Central memory CD4-positive, alpha-beta T cell (primary cell): ENCODE measurements around the gene LRP2.

Source experiments
- DNase-seq: peaks from one replicate; pipeline ENCODE4 v3.0.0; 2022

LRP2 gene

DNA sequence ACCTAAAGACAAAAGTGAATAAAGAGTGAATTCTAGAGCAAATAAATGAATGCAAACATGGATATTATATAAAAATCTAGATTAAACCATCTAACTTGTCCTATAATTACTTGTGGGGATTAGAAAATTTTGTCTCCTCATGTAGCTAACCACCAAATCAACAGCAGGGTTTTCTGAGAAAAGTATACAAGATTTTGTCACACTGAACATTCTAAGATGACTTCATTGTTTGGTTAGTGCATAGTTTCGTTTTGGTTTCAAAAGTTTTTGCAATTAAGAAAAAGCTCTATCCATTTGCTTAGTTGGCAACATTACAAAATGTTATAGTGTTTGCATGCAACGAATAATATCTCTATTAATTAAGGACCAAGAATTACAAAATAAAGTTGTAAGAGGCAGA is 125.0 kb downstream of the LRP2 start:
- no peak for DNase-seq

DNA sequence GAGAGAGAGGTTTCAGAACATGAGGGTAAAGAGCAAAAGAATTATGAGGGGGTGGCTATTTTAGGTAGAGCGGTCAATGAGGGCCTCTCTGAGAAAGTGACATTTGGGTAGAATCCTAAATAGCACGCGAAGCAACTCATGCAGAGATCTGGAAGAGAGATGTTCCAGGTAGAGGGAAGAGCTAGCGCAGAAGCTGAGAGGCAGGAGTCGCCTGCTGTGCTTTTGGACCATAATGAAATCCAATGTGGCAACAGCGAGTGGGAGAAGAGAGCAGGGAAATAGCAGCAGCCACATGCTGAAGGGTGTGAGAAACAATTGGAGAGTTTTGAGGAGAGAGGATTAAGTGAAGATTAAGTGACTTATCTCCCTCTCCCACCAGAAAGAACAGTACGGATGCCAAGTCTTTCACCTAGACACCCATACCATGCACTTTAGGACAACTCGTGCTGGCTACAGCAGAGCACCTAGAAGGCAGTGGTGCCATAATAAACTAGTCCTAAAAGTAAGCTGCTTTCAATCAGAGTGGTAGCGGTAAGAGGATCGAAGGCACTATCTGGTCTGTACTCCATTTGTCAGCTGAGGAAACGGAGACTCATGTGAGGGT is 129.7 kb downstream of the LRP2 start:
- DNase-seq = no peak

DNA sequence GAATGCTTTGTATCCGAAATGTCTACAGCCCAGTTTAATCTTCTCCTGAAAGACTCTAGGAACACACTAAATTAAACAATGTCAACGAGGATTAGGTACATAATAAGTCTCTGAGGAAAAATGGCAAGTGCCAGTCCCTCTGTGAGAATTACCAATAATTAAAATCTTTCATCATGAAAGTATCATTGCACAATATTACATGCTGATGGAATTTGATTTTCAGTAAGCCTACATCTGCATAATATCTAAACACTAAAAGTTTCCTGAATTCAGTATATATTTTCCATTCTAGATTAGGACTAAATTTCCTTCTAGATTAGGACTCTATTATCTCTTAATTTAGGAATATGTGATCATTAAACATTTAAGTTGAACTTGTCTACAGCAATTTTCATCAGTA is 132.1 kb downstream of the LRP2 start:
- DNase-seq = no peak

DNA sequence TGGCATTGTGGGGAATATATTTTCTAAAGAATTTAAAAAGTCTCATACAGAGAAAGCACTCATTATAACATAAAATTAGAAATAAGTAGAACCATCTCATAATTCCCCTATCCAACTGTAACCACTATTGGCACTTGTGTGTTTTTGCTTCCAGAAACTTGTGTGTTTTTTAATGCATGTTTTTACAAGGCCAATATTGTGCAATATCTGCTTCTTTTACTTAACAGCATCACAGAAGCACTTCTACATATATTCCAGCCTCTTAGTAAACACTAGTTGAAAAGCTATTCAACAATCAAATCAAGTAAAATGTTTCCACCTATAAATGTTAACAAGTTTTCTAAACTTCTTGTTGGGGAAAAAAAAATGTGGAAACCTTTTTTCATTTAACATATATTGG is 132.7 kb downstream of the LRP2 start:
- DNase-seq = no peak

DNA sequence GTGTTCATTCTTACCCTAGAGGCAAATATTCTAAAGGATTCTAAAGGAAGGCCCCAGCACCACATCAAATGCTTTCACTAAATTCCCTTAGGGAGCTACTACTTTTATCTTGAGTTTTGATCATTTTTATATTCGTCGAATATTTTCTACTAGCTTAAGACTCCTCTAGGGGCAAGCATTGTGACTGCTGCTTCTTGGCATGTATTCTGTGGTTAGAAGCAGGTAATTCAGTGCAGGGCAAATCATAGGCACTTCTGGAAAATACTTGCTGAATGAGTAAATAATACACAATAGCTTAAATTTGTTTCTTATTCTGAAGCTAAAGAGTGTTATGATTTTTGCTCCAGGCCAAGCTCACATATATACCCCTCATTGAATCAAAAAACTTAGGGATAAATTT is 136.4 kb downstream of the LRP2 start:
- DNase-seq = no peak

DNA sequence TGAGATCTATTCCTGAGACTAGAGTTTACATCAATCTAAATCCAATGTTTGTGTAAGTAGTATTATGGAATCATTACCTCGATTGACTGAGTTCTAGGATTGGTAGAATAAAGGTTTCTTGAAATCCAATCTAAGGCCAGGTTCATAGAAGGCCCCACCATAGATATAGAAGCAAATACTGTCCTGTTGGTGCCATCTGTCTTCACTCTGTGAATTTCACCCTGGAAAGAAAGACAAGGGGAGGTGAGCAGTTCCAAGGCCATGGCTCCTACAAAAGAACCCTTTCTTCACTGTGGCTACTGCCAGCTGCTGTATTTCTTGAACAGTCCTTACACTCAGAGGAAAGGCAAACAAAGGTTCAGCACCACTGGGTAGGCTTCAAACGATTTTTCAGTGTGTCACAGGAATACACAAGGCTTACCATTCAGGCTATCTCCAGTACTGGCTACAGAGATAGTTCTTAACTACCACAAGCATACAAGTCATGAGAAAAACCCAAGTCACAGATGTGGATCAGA is 137.0 kb downstream of the LRP2 start:
- no peak for DNase-seq

DNA sequence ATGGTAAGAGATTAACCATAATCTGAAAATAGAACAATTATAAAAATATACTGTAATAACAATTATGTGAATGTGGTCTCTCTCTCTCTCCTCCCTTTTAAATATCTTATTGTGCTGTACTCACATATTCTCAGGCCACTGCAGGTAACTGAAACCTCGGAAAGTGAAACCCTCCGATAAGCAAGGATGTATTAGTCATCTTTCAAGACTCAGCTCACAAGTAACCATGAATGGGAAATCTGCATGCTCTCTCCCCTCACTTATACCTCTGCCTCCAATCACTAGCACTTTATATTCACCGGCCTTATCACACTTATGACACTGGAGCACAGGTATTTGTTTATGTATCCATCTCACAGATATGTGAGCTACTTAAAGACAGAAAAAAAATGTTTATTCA is 139.7 kb downstream of the LRP2 start:
- DNase-seq = no peak

DNA sequence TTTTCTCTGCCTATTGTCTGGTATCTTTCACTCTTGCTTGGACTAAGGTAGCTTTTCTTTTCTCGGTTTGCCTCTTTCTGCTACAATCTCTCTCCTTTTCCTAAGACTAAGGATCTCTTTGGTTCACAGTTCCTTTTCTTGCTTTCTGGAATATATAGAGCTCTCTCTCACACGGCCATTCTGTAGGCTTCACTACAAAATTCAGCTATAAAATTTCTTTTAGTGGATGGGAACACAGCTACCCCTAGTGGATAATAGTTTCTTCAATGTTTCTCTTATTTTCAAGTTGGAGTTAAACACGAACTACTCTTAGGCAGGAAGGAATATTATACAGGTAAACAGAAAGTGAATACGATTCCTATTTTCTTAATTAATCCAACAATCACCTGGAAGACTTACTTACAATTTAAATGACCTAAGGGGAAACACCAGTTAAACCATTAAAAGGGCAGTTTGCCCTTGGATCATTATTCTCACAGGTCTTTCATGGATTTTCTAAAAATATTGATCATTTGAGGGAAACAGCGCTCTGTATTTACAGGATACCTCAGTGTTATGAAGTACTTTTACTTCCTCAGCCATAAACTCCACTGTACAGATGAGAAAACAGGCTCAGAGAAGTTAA is 140.5 kb downstream of the LRP2 start:
- no peak for DNase-seq

DNA sequence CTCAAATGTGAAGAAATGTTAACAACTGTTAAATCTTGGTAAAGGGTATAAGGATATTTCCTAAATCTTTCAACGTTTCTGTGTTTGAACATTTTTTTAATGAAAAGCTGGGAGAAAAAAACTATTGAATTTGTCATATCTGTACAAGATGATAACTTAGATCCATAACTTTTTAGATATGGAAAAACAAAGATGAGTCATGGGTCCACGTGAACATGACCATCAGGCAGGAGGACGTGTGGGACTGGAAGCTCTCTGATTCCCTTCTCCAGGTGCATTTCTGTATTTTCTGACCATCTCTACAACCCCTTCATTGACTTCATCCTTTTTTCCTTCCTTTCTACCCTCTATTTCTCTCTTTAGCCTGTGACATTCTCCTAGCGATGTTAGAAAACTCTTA is 151.4 kb downstream of the LRP2 start:
- no peak for DNase-seq

DNA sequence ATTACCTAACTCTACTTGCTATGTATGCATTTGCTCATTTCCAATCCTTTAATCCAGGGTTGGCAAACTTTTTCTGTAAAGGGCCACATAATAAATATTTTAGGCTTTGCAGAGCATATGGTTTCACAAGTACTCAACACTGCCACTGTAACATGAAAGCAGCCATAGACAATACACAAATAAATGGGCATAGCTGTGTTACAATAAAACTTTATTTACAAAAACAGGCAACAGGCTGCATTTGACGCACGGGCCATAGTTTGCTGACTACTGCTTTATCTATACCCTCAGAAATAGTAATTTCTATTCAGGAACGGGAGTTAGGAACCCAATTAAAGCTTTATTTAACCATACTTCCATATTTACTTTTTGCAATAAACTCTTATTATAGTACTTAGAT is 154.3 kb downstream of the LRP2 start:
- DNase-seq = no peak

DNA sequence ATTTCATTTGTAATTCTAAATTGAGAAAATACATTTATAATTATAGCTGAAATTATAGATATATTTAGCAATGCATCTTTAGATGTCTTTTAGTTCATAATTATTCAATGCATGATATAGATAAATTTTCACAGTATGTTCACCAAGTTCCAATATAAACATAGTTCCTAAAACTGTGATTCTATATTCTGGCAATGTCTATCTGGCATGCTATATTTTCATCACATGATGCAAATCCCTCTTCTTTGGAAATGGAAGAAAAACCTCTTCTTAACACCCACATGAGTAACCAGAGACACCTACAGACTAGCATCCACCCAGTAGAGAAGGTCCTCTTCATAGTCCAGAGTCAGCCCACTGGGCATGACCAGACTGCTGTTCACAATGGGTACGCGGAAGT is 157.2 kb downstream of the LRP2 start:
- DNase-seq = no peak

DNA sequence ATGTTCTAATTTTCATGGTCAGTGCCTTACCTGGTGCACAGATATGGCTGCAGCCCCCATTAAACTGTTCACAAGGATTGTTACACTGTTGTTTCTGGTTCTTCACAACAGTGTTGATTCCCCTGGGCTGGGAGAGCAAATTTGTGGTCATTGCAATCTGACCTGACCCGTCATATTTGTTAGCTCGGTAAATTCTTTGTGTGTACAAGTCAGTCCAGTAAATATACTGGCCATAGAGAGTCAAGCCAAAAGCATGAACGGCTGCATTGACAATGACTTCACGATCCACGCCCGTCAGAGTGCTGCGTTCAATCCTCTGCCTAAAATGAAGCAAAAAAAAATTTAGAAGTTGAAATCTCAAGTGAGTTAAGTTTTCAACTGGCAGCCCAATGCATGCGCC is 158.4 kb downstream of the LRP2 start:
- no peak for DNase-seq

DNA sequence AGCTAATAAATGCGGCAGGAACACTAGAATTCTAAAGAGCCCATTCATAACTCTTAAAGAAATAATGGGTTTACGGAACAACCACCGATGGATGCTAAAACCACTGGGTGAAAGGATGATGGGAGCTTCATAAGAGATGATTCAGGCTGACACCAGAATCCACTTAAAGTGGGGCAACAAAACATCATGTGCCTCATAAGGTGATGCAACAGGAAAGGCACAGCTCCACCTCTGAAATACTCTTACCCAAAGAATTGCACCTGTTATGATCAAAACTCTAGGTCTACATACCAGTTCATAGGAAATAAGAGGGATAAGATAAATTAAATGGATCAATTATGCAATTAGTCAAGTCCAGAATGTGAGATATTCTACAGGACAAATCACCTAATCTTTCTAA is 161.6 kb downstream of the LRP2 start:
- no peak for DNase-seq

DNA sequence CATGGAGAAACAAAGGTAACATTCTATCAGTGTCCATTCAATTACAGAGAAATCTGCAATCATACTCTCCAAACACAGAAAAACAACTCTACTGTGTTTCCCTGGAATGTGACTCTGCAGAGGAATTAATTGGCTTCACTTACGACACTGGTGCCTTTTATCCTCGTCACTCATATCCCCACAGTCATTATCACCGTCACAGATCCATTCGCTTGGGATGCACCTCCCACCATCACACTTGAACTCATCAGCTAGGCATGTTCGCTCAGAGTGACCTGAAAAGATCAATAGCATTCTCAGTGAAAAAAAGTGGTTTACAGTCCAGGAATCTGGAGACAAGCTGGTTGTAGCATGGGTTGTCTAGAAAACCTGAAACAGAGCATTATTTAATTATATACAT is 168.7 kb downstream of the LRP2 start:
- DNase-seq = no peak

DNA sequence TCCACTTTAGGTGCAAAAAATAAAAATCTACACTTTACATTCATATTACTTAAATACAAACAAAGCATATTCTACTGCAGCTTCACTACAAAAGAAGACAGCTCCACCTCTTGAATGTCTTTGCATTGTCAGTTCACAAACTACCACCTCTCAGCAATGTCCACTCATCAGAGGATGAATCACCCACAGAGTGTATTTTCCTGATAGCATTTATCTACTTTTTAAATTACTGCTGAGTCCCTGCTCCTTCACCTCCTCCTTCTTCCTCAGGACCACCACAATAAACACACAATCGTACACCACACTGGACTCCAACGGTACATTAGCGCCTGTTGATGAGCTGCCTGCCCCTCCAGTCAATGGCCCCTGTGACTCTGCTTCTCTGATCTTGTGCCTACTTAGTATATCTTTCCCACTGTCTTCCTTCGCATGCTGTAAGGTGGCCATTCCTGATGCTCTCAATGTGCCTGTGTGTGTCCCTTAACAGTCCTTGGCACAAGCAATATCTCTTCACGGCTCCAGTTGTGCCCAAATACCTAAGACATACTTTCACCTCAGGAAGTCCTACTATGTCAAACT is 172.0 kb downstream of the LRP2 start:
- no peak for DNase-seq

DNA sequence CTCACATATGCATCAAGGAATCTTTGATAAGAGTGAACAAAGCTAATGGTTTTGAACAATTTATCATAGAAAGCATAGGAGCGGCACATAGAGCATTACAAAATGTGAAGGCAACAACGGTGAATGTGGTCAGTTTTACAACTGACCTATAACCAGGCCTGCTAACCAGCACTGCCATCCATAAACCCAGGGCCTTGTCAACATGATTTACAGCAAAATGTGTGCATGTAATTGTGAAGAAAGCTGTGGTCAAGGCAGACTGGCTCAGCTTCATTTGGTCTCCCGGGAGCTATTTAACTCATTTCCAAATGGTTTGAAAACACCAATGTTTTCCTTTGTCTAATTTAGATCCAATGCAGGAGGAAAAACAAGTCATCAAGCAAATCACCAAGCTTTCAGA is 173.2 kb downstream of the LRP2 start:
- no peak for DNase-seq

DNA sequence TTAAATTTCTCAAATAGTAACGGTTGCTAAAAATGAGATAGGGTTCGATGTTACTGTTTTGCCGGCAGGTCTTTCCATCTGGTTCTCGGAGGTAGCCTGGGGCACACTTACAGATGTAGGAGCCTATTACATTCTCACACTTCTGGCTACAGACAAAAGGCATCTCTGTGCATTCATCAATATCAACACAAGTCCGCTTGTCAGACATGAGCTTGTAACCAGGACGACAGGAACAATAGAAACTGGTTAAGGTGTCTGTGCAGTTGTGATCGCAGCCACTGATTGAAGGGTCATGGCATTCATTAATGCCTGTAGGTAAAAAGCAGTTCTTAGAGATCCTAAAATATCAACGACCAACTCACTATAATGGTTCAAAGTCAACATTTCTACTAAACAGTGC is 176.6 kb downstream of the LRP2 start:
- DNase-seq = no peak

DNA sequence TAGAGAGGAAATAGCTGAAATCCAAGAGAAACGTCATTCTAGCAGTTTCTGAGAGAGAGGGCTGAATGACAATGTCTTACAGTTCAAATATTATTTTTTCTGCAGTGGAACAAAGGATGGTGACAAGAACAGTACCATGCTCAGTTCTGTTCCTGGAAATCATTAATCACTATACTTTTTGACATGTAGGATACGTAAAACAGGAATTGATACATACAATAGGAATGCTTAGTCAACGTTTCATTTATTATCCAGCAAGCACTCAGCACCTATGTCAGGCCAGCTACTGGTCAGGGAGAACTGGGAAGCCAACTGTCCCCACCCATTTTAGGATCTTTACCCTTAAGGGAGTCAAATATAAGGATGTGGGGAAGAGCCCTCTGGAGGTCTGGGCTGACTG is 178.3 kb downstream of the LRP2 start:
- DNase-seq = no peak

DNA sequence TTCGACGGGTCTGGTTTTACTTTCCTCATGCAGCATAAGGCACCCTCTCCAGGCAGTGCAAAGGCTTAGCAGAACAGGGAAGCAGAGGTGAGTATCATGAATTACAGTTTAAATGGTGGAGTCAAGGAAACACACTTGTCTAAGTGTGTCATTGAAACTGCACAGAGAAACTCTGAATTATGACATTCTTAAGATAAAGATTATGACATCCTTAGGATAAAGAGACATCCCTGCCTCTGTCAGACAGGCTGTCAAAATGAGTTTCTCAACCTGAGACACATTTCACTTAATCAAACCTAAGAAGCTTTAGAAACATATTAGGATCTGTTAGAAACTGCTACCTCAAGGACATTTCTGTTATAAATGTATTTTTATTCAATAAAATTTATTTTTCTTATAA is 179.8 kb downstream of the LRP2 start:
- DNase-seq = no peak

DNA sequence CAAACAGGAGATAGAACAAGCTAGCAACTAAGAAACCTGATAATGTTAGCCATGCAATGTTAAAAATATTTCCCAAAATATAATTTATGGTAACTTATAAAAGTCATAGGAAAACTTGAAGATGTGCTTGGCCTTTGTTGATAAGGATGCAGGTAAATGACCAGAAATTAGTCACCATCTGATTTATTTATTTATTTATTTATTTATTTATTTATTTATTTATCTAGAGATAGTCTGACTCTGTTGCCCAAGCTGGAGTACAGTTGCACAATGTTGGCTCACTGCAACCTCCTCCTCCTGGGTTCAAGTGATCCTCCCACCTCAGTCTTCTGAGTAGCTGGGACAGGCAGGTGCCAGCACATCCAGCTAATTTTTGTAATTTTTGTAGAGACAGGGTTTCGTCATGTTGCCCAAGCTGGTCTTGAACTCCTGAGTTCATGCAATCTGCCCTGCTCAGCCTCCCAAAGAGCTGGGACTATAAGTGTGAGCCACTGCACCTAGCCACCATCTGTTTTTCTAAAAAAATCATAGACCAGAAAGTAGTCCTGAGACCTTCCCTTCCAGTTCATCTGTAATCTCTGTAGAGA is 183.4 kb downstream of the LRP2 start:
- DNase-seq = no peak

DNA sequence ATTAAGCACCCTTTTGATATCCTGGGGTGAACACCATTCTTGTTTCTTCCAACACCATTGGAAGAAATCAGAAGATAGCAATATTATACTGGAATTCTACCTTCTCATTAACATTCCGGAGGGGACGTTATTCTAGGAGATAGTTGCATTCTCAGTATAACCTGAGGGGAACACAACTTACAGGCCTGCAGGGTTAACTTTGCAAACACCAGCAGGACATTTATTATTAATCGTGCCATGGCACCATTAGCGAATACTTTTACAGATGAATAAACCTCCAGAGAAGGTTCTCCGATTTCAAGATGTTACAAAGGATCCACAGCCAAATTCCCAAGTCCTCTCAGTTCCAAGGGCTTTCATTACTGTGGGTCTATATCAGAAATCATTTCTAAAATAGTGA is 184.0 kb downstream of the LRP2 start:
- no peak for DNase-seq

DNA sequence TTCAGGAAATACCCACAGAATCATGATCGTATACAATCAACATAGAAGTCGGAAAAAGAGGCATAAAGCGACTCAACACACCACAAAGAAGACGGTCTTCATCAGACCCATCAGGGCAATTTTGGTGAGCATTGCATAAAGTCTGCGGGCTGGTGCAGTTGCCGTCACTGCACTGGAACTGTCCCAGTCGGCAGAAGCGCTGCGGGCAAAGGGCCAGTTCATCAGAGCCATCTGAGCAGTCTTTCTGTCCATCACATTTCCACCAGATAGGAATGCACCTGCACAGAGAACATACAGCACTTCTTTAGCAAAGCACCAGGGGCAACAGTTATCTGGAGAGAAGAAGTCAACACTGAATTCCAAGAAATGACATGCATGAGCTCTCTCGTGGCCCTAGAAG is 187.2 kb downstream of the LRP2 start:
- no peak for DNase-seq

DNA sequence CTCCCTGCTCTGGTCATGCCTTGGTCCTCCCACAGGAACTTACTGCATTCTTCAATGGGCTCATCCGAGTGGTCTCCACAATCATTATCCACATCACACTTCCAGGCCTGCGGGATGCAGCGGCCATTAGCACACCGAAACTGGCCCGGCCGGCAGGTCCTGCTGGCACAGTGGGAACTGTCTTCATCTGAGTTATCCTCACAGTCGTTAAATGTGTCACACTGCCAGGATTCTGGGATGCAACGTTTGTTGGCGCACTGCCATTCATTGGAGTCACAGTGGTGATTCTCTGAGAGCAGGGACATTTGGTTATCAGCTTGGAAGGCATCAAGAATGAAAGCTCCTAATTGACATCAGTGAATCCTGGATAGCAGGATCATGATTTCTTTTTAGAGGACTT is 188.5 kb downstream of the LRP2 start:
- no peak for DNase-seq

DNA sequence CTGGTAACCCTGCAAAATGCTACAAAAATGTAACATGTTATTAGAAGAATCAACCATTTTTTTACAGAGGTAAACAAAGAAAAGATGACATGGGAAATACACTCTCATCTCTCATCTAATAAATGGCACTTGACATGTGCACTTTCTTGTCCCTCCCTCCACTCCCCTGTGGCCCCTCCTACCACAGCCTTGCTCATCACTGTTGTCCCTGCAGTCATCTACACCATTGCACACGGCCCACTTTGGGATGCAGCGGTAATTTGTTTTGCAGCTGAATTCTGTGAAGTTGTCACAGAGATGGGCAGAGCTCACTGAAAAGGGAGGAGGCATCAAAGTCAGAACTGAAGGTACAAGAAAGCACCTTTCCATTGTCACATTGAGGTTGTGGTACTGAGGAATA is 189.4 kb downstream of the LRP2 start:
- no peak for DNase-seq
